AG09319 (cell line): ENCODE measurements around the gene TGFB1.
"Not testable (repeated sequence)": the region's sequence is repeated elsewhere in the genome, so short reads cannot be mapped to it uniquely, and the experiment has no call there.

Experiments used
- DNase-seq: peaks from one replicate; pipeline ENCODE4 v3.0.0-alpha.2; 2010; ENCODE audit warnings: low read depth; ENCODE audit errors: extremely low read depth
- TF ChIP-seq, protein P1 (sequence below): IDR thresholded peaks from 2 replicates; pipeline ENCODE4 v1.5.1; 2011; ENCODE audit warnings: low read depth, mild to moderate bottlenecking, inconsistent platforms, low read length, moderate library complexity

The TGFB1 gene

GRCh38 chr19:41397086-41398049 lies 43.6 kb upstream of the TGFB1 start, which contains the start of the genes BCKDHA and EXOSC5:
Gene BCKDHA, plus strand, starts transcription at chr19:41397818. Its CDS starts 10 bp downstream, at chr19:41397828.
Gene EXOSC5, minus strand, starts transcription at chr19:41397359. Its CDS starts 31 bp downstream, at chr19:41397328.
- DNase-seq = peak; percentile 99
- TF ChIP-seq, protein P1, sequence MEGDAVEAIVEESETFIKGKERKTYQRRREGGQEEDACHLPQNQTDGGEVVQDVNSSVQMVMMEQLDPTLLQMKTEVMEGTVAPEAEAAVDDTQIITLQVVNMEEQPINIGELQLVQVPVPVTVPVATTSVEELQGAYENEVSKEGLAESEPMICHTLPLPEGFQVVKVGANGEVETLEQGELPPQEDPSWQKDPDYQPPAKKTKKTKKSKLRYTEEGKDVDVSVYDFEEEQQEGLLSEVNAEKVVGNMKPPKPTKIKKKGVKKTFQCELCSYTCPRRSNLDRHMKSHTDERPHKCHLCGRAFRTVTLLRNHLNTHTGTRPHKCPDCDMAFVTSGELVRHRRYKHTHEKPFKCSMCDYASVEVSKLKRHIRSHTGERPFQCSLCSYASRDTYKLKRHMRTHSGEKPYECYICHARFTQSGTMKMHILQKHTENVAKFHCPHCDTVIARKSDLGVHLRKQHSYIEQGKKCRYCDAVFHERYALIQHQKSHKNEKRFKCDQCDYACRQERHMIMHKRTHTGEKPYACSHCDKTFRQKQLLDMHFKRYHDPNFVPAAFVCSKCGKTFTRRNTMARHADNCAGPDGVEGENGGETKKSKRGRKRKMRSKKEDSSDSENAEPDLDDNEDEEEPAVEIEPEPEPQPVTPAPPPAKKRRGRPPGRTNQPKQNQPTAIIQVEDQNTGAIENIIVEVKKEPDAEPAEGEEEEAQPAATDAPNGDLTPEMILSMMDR = no peak

DNA sequence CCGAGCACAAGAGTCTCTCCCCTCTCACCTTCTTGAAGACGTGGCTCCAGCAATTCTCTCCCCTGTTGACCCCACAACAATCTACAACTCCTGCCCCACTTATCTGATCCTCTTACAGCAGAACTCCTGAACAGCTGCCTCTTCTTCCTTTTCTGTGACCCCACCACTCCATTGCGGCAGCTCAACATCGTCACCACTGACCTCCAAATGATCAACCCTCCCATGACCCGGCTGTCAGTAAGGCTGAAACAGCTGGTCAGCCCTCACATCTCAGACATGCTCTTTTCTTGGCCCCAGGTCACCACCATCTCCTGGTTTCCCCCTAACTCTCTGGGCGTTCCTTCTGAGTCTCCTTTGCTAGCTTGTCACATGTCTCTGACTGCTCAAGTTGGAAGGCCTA lies 41.6 kb upstream of the TGFB1 start:
- no peak for DNase-seq
- TF ChIP-seq, protein P1 = no peak

- no peak for DNase-seq
- TF ChIP-seq, protein P1 = no peak
Observed at GRCh38 chr19:41392775-41393174, 39.1 kb upstream of the TGFB1 start.

- DNase-seq = no peak
- TF ChIP-seq, protein P1 = no peak
Observed at GRCh38 chr19:41391618-41392017, 37.9 kb upstream of the TGFB1 start.

GRCh38 chr19:41386442-41386841 lies 32.7 kb upstream of the TGFB1 start:
- DNase-seq = no peak
- TF ChIP-seq, protein P1 = no peak

DNA sequence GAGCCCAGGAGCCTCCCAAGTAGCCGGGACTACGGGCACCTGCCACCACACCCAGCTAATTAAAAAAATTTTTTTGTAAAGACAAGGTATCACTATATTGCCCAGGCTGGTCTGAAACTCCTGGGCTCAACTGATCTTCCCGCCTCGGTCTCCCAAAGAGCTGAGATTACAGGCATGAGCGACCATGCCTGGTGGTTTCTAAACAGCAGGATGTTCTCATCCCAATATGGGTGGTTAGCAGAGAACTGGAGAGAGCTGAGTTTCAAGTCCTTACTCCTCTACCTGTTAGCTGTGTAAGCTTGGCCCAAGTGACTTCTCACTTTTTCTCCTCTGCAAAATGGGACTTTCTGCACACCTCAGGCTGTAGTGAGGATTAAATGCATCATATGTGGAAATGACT lies 30.6 kb upstream of the TGFB1 start:
- TF ChIP-seq, protein P1 = no peak
- DNase-seq = no peak

GRCh38 chr19:41381536-41381935 lies 27.8 kb upstream of the TGFB1 start:
- DNase-seq = not testable (repeated sequence)
